Gastrocnemius medialis (tissue), 4 donors: ENCODE data around the gene BCDIN3D.

Experiments used
- CTCF ChIP-seq, 5 experiments: fragments of 450-650 bp in 3 of 5; fragments of 200-600 bp in 2 of 5; sonication (generic) in 2 of 5; IDR thresholded peaks in 4 of 5; conservative IDR thresholded peaks in 1 of 5; 1 replicate in 4 of 5; 2 replicates in 1 of 5; pipeline ENCODE4 v1.5.1; 2016 to 2019; ENCODE audit warnings: antibody characterized with exemption in 5 of 5, mild to moderate bottlenecking in 3 of 5, moderate library complexity in 3 of 5
- POLR2A ChIP-seq, 2 donors: fragments of 450-650 bp; IDR thresholded peaks; one replicate each; pipeline ENCODE4 v1.6.1; 2017; ENCODE audit warnings: antibody characterized with exemption in 2 of 2, mild to moderate bottlenecking in 2 of 2, moderate library complexity in 2 of 2

GRCh38 chr12:49867570-49868341, 24.9 kb upstream of the BCDIN3D start:
- TF ChIP-seq POLR2A (IDR thresholded peaks at IDR 0.05): no peak
- no peak for TF ChIP-seq CTCF (IDR thresholded peaks at IDR 0.05 in 4 of 5, conservative IDR thresholded peaks at IDR 0.05 in 1 of 5)
